Activated CD4-positive, alpha-beta T cell treated with anti-CD3 and anti-CD28 coated beads, Interleukin-2, amount 10 ng/mL, durations not matched to agents 7 days and 5 days (primary cell): ENCODE results near the gene LHFPL2. TPM values are rescaled to one million over a fixed set of nuclear protein-coding genes. Genes with fewer than 3 reads are reported as not detected.
"Not testable (repeated sequence)": the region's sequence is repeated elsewhere in the genome, so short reads cannot be mapped to it uniquely, and the experiment has no call there.

Source experiments
- CTCF ChIA-PET: fragments of 350-600 bp; sonication (Branson Sonifier 250); formaldehyde crosslinking; loops from one replicate; lab custom pipeline; 2021; ENCODE audit warnings: antibody characterized with exemption; lab: Charles Lee
- POLR2A ChIA-PET: fragments of 350-600 bp; sonication (Branson Sonifier 250); formaldehyde crosslinking; loops from one replicate; lab custom pipeline; 2021; ENCODE audit warnings: antibody characterized with exemption; lab: Charles Lee
- DNase-seq: peaks from one replicate; pipeline ENCODE4 v3.0.0-alpha.2; 2020
- H3K27ac Mint-ChIP-seq: one replicate; pipeline ENCODE4 v1.8.0; 2021; ENCODE audit warnings: mild to moderate bottlenecking, moderate library complexity, mixed read lengths
- H3K27me3 Mint-ChIP-seq: one replicate; pipeline ENCODE4 v1.8.0; 2021; ENCODE audit warnings: mixed read lengths
- H3K36me3 Mint-ChIP-seq: one replicate; pipeline ENCODE4 v1.8.0; 2021; ENCODE audit warnings: low read depth, mixed read lengths
- H3K4me1 Mint-ChIP-seq: one replicate; pipeline ENCODE4 v1.8.0; 2021; ENCODE audit warnings: mixed read lengths
- H3K4me3 Mint-ChIP-seq: one replicate; pipeline ENCODE4 v1.8.0; 2021; ENCODE audit warnings: mild to moderate bottlenecking, moderate library complexity, mixed read lengths
- H3K9me3 Mint-ChIP-seq: one replicate; pipeline ENCODE4 v1.8.0; 2021; ENCODE audit warnings: mixed read lengths
- total RNA-seq, 2 experiments: library from RNA; stranded (reverse); gene quantifications; one replicate each; pipeline ENCODE4 v1.2.3, GENCODE V29; 2021

The LHFPL2 gene
- under 1 TPM; 0.15 to 0.37 TPM for total RNA-seq

- H3K4me1 Mint-ChIP-seq = peaks cover 11% of the 10 kb centered on the region
- no peaks in the 10 kb centered on the region for H3K36me3 Mint-ChIP-seq
- H3K27me3 Mint-ChIP-seq = peaks cover 52% of the 10 kb centered on the region
- peak; percentile 18 for DNase-seq
- H3K27ac Mint-ChIP-seq = no peak within 1 kb of the TSS
- CTCF ChIA-PET = interaction anchor here (0.8 kb wide), 1 partner anchor 129 kb away, joined by 4 read pairs; no protein-coding TSS in a partner anchor
- POLR2A ChIA-PET = no interaction called here
- peak within 1 kb of the TSS; percentile 63 for H3K4me3 Mint-ChIP-seq
- no peaks in the 10 kb centered on the region for H3K9me3 Mint-ChIP-seq
Observed at GRCh38 chr5:78648359-78649210, at the start of gene LHFPL2. LHFPL2 (minus strand) TSS chr5:78648772; CDS start chr5:78510213, 138,559 bp downstream.

- H3K27me3 Mint-ChIP-seq = peaks cover under 1% of the 10 kb centered on the region
- no peaks in the 10 kb centered on the region for H3K4me1 Mint-ChIP-seq
- CTCF ChIA-PET = no interaction called here
Observed at GRCh38 chr5:78696637-78697036, 48.1 kb upstream of the LHFPL2 start.

GRCh38 chr5:78696052-78696451 is 47.5 kb upstream of the LHFPL2 start:
- H3K4me3 Mint-ChIP-seq, H3K4me1 Mint-ChIP-seq, CTCF ChIA-PET, DNase-seq, H3K27ac Mint-ChIP-seq, H3K9me3 Mint-ChIP-seq, H3K27me3 Mint-ChIP-seq, H3K36me3 Mint-ChIP-seq, POLR2A ChIA-PET: not testable (repeated sequence)

More at GRCh38 chr5:78696637-78697036, 48.1 kb upstream of the LHFPL2 start:
- Mint-ChIP-seq H3K4me3 (no peak overlapping the region), H3K27ac (no peak overlapping the region), H3K9me3 (peaks cover 4% of the 10 kb centered on the region), H3K36me3 (no peaks in the 10 kb centered on the region)
- no peak for DNase-seq
- POLR2A ChIA-PET = no interaction called here

- peaks cover 2% of the 10 kb centered on the region for H3K27me3 Mint-ChIP-seq
- POLR2A ChIA-PET = no interaction called here
- H3K36me3 Mint-ChIP-seq = no peaks in the 10 kb centered on the region
- no peaks in the 10 kb centered on the region for H3K4me1 Mint-ChIP-seq
- no peak overlapping the region for H3K27ac Mint-ChIP-seq
- DNase-seq = no peak
- CTCF ChIA-PET = interaction anchor here (0.7 kb wide), 1 partner anchor 711 kb away, joined by 3 read pairs; no protein-coding TSS in a partner anchor
- no peak overlapping the region for H3K4me3 Mint-ChIP-seq
- H3K9me3 Mint-ChIP-seq = peaks cover 4% of the 10 kb centered on the region
Observed at GRCh38 chr5:78693339-78693738, 44.8 kb upstream of the LHFPL2 start.

- H3K27ac Mint-ChIP-seq = no peak overlapping the region
- H3K4me1 Mint-ChIP-seq = peaks cover 3% of the 10 kb centered on the region
- ChIA-PET CTCF (no interaction called here), POLR2A (no interaction called here)
- peaks cover 4% of the 10 kb centered on the region for H3K9me3 Mint-ChIP-seq
- H3K27me3 Mint-ChIP-seq = peaks cover 4% of the 10 kb centered on the region
- no peak overlapping the region for H3K4me3 Mint-ChIP-seq
- H3K36me3 Mint-ChIP-seq = no peaks in the 10 kb centered on the region
- DNase-seq = no peak
Observed at GRCh38 chr5:78691084-78691960, 42.8 kb upstream of the LHFPL2 start.

- H3K36me3 Mint-ChIP-seq = no peaks in the 10 kb centered on the region
- H3K27me3 Mint-ChIP-seq = peaks cover 6% of the 10 kb centered on the region
- POLR2A ChIA-PET = no interaction called here
- H3K4me3 Mint-ChIP-seq = no peak overlapping the region
- no peak for DNase-seq
- H3K27ac Mint-ChIP-seq = no peak overlapping the region
- peaks cover 3% of the 10 kb centered on the region for H3K4me1 Mint-ChIP-seq
- CTCF ChIA-PET = no interaction called here
- peaks cover 4% of the 10 kb centered on the region for H3K9me3 Mint-ChIP-seq
Observed at GRCh38 chr5:78690253-78690972, 41.8 kb upstream of the LHFPL2 start.

- DNase-seq = no peak
- Mint-ChIP-seq H3K4me3 (no peak overlapping the region), H3K27me3 (peaks cover 6% of the 10 kb centered on the region), H3K27ac (no peak overlapping the region), H3K4me1 (peaks cover 3% of the 10 kb centered on the region), H3K9me3 (peaks cover 4% of the 10 kb centered on the region), H3K36me3 (no peaks in the 10 kb centered on the region)
- ChIA-PET POLR2A (no interaction called here), CTCF (interaction anchor here (0.7 kb wide), 1 partner anchor 202 kb away, joined by 3 read pairs; no protein-coding TSS in a partner anchor)
Observed at GRCh38 chr5:78689540-78690252, 41.1 kb upstream of the LHFPL2 start.

GRCh38 chr5:78687514-78687913 is 38.9 kb upstream of the LHFPL2 start:
- H3K4me3 Mint-ChIP-seq, H3K36me3 Mint-ChIP-seq, H3K27me3 Mint-ChIP-seq, CTCF ChIA-PET, POLR2A ChIA-PET, DNase-seq, H3K4me1 Mint-ChIP-seq, H3K27ac Mint-ChIP-seq, H3K9me3 Mint-ChIP-seq: not testable (repeated sequence)

GRCh38 chr5:78683905-78684304 is 35.3 kb upstream of the LHFPL2 start:
- DNase-seq, H3K9me3 Mint-ChIP-seq, H3K36me3 Mint-ChIP-seq, POLR2A ChIA-PET, H3K27ac Mint-ChIP-seq, H3K4me3 Mint-ChIP-seq, H3K4me1 Mint-ChIP-seq, CTCF ChIA-PET, H3K27me3 Mint-ChIP-seq: not testable (repeated sequence)

- Mint-ChIP-seq H3K4me1 (no peaks in the 10 kb centered on the region), H3K36me3 (no peaks in the 10 kb centered on the region), H3K27ac (no peak overlapping the region), H3K9me3 (no peaks in the 10 kb centered on the region), H3K27me3 (no peaks in the 10 kb centered on the region), H3K4me3 (no peak overlapping the region)
- no peak for DNase-seq
- ChIA-PET POLR2A (no interaction called here), CTCF (no interaction called here)
Observed at GRCh38 chr5:78679905-78680304, 31.3 kb upstream of the LHFPL2 start.

- CTCF ChIA-PET = no interaction called here
- Mint-ChIP-seq H3K36me3 (no peaks in the 10 kb centered on the region), H3K4me3 (no peak overlapping the region), H3K9me3 (no peaks in the 10 kb centered on the region), H3K27ac (no peak overlapping the region), H3K4me1 (no peaks in the 10 kb centered on the region), H3K27me3 (peaks cover 6% of the 10 kb centered on the region)
- POLR2A ChIA-PET = no interaction called here
- DNase-seq = no peak
Observed at GRCh38 chr5:78677777-78678668, 29.5 kb upstream of the LHFPL2 start.
